HEK293 (cell line): ENCODE measurements around the gene CTIF.
A peak's percentile ranks its signal among the peaks of the same experiment; 100 is the strongest.
"Not testable (repeated sequence)": the region's sequence is repeated elsewhere in the genome, so short reads cannot be mapped to it uniquely, and the experiment has no call there.

ENCODE experiments used
- CTCF ChIA-PET: fragments of 350-600 bp; formaldehyde crosslinking; extraction: SDS; loops from one replicate; lab custom pipeline; 2021; ENCODE audit warnings: antibody characterized with exemption; lab: Yijun Ruan, JAX
- POLR2A ChIA-PET: fragments of 300-600 bp; formaldehyde crosslinking; extraction: SDS; loops from one replicate; lab custom pipeline; 2020; ENCODE audit warnings: antibody characterized with exemption, inconsistent platforms; lab: Yijun Ruan, JAX
- H3K27ac ChIP-seq: fragments of 200-500 bp; sonication (Bioruptor generic); 2 replicates; pipeline ENCODE4 v1.5.1; 2014; ENCODE audit warnings: low read depth, low read length, control low read depth, inconsistent platforms; ENCODE audit errors: extremely low read depth
- H3K36me3 ChIP-seq, 2 experiments: fragments of 200-500 bp in 1 of 2; sonication (Bioruptor generic) in 1 of 2; 1 replicate in 1 of 2; 2 replicates in 1 of 2; pipeline ENCODE4 v1.5.1; 2014 to 2017; ENCODE audit warnings: inconsistent platforms in 2 of 2, low read length in 2 of 2; ENCODE audit not compliant: control insufficient read depth in 2 of 2, insufficient read depth in 1 of 2
- H3K4me1 ChIP-seq: fragments of 200-500 bp; sonication (Bioruptor generic); 2 replicates; pipeline ENCODE4 v1.5.1; 2014; ENCODE audit warnings: mild to moderate bottlenecking, low read length, inconsistent platforms; ENCODE audit not compliant: control insufficient read depth, insufficient read depth
- H3K4me3 ChIP-seq: 2 replicates; pipeline ENCODE4 v1.5.1; 2011; ENCODE audit warnings: low read depth, mild to moderate bottlenecking, control low read depth, low read length, moderate library complexity
- H3K9me3 ChIP-seq: fragments of 200-500 bp; sonication (Bioruptor generic); 2 replicates; pipeline ENCODE4 v1.5.1; 2014; ENCODE audit warnings: low read depth, low read length, inconsistent platforms; ENCODE audit not compliant: control insufficient read depth, insufficient read depth
- PRDM10 ChIP-seq: fragments of 450-650 bp; formaldehyde crosslinking; IDR thresholded peaks from 2 replicates; pipeline ENCODE4 v1.5.1; 2016; ENCODE audit warnings: missing biosample characterization, missing genetic modification characterization
- SETDB1 ChIP-seq: IDR thresholded peaks from one replicate; pipeline ENCODE4 v1.6.1; 2017; ENCODE audit warnings: mild to moderate bottlenecking, low read length, moderate library complexity, mixed read lengths; ENCODE audit not compliant: insufficient read length
- WT1 ChIP-seq: fragments of 450-650 bp; formaldehyde crosslinking; IDR thresholded peaks from 2 replicates; pipeline ENCODE4 v1.5.1; 2016; ENCODE audit warnings: missing biosample characterization, missing genetic modification characterization
- ZBTB10 ChIP-seq: fragments of 450-650 bp; formaldehyde crosslinking; IDR thresholded peaks from 2 replicates; pipeline ENCODE4 v1.5.1; 2016; ENCODE audit warnings: missing biosample characterization, missing genetic modification characterization
- ZBTB21 ChIP-seq: fragments of 450-650 bp; formaldehyde crosslinking; IDR thresholded peaks from 2 replicates; pipeline ENCODE4 v1.5.1; 2017; ENCODE audit warnings: missing biosample characterization, missing genetic modification characterization
- ZIC2 ChIP-seq: fragments of 450-650 bp; formaldehyde crosslinking; IDR thresholded peaks from 2 replicates; pipeline ENCODE4 v1.5.1; 2016; ENCODE audit warnings: missing biosample characterization, missing genetic modification characterization
- ZNF488 ChIP-seq: fragments of 450-650 bp; formaldehyde crosslinking; IDR thresholded peaks from 2 replicates; pipeline ENCODE4 v1.5.1; 2016; ENCODE audit warnings: missing biosample characterization, missing genetic modification characterization
- ZNF560 ChIP-seq: fragments of 450-650 bp; formaldehyde crosslinking; IDR thresholded peaks from 2 replicates; pipeline ENCODE4 v1.5.1; 2017; ENCODE audit warnings: missing biosample characterization, missing genetic modification characterization, borderline replicate concordance
- ZNF561 ChIP-seq: fragments of 450-650 bp; IDR thresholded peaks from 2 replicates; pipeline ENCODE4 v1.5.1; 2018; ENCODE audit warnings: missing biosample characterization, missing genetic modification characterization, borderline replicate concordance

The CTIF gene

GRCh38 chr18:48504819-48505218 is 34.0 kb upstream of the CTIF start:
- Histone ChIP-seq H3K4me3 (no peak overlapping the region), H3K36me3 (no peaks in the 10 kb centered on the region), H3K9me3 (no peaks in the 10 kb centered on the region), H3K4me1 (no peaks in the 10 kb centered on the region), H3K27ac (no peak overlapping the region)
- ChIA-PET CTCF (no interaction called here), POLR2A (interaction anchor here (0.7 kb wide), 1 partner anchor 17 kb away, joined by 3 read pairs; no protein-coding TSS in a partner anchor)
- TF ChIP-seq WT1 (tag by site-specific recombination) (no peak), ZNF560 (tag by site-specific recombination) (no peak), ZBTB10 (tag by site-specific recombination) (no peak), PRDM10 (tag by site-specific recombination) (no peak), ZNF488 (tag by site-specific recombination) (no peak), ZNF561 (tag by site-specific recombination) (no peak)

GRCh38 chr18:48506983-48507568 is 31.8 kb upstream of the CTIF start:
- H3K4me1 ChIP-seq, POLR2A ChIA-PET, H3K27ac ChIP-seq, H3K36me3 ChIP-seq, H3K4me3 ChIP-seq, CTCF ChIA-PET, H3K9me3 ChIP-seq: not testable (repeated sequence)
- peak; percentile 64 for TF ChIP-seq SETDB1

GRCh38 chr18:48512498-48512897 is 26.3 kb upstream of the CTIF start:
- H3K27ac ChIP-seq, H3K9me3 ChIP-seq, H3K4me1 ChIP-seq, H3K36me3 ChIP-seq, H3K4me3 ChIP-seq: not testable (repeated sequence)
- CTCF ChIA-PET = interaction anchor here (0.7 to 0.8 kb wide), 2 partner anchors 37 to 126 kb away, joined by 3 to 4 read pairs; no protein-coding TSS in a partner anchor
- POLR2A ChIA-PET = interaction anchor here (0.7 to 1.5 kb wide), 2 partner anchors 13 to 15 kb away, joined by 3 read pairs; no protein-coding TSS in a partner anchor

- ChIA-PET CTCF (interaction anchor here (0.6 to 0.9 kb wide), 2 partner anchors 12 to 18 kb away, joined by 3 to 5 read pairs; no protein-coding TSS in a partner anchor), POLR2A (no interaction called here)
- TF ChIP-seq ZBTB21 (tag by site-specific recombination) (no peak), ZIC2 (tag by site-specific recombination) (peak; percentile 51; the same call in 1 of the 2 replicates)
- Histone ChIP-seq H3K36me3 (no peaks in the 10 kb centered on the region), H3K27ac (no peak overlapping the region), H3K4me1 (no peaks in the 10 kb centered on the region), H3K4me3 (no peak overlapping the region), H3K9me3 (no peaks in the 10 kb centered on the region)
Measured at GRCh38 chr18:48514786-48515185, 24.0 kb upstream of the CTIF start.
